NCI-H2227 (cell line): ENCODE data around the gene PRIM2.
"Not testable (repeated sequence)": the region's sequence is repeated elsewhere in the genome, so short reads cannot be mapped to it uniquely, and the experiment has no call there.

ENCODE experiments used
- DNase-seq: peaks from one replicate; lab custom pipeline; 2025; ENCODE audit not compliant: unreplicated experiment; lab: John Stamatoyannopoulos, UW

The PRIM2 gene, protein sequence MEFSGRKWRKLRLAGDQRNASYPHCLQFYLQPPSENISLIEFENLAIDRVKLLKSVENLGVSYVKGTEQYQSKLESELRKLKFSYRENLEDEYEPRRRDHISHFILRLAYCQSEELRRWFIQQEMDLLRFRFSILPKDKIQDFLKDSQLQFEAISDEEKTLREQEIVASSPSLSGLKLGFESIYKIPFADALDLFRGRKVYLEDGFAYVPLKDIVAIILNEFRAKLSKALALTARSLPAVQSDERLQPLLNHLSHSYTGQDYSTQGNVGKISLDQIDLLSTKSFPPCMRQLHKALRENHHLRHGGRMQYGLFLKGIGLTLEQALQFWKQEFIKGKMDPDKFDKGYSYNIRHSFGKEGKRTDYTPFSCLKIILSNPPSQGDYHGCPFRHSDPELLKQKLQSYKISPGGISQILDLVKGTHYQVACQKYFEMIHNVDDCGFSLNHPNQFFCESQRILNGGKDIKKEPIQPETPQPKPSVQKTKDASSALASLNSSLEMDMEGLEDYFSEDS

DNA sequence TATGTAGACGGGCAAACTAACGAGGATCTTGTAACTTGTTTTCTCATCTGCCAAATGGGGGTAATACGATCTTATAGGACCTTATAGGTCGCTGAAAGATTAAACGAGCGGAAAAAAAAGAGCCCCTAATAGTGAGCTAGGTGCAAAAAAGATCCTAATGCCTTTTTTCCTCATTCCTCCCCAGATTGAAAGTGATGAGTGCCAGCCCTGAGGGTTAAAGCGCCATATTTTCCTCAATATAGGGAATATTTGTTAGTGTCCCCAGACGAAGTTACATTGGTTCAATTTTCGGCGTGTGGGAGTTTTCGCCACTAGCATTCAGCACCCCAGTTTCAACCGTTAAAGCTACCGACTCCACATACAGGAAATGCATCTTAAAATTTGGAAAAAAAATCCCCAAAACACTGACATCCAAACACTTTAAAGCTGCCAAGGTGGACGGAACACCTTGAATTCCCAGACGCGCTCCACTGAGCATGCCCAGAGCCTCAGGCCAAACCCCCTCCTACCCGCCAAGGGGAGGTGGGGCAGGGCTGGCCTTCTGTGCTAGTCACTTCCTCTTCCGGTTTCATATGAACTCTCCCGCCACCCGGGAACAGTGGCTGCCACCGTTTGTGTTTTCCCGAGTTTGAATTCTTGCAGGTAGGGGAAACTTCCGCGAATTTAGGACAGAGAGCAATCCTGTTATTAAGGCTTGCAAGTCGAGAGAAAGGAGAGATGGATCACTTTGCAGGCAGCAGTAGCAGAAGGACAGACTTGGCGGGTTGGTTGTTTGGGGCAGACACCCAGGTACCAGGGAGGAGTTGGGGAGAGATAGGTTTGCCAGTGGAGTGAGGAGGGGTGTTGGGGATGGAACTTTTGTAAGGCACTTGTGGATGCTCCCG, at the start of gene PRIM2:
Gene PRIM2, plus strand, starts transcription at position 571 of the 884 bp plus-strand sequence. CDS start 816 bp downstream, outside the sequence.
- peak; percentile 79 for DNase-seq

DNA sequence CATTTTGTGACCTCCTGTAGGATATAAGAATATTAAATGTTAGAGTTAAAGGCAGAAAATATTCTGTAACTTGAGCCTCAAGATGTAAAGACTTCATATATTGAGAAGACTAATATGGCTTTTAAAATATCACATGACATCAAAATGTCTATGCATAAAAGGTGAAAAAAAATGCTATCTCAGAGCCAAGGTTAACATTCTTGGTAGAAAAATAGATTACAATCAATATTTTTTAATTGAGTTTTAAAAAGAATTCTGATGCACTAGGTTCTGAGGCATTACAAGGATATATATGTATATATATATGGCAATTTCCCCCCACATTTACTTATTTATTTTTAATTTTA, 49.2 kb upstream of the PRIM2 start:
- DNase-seq, result no peak

DNA sequence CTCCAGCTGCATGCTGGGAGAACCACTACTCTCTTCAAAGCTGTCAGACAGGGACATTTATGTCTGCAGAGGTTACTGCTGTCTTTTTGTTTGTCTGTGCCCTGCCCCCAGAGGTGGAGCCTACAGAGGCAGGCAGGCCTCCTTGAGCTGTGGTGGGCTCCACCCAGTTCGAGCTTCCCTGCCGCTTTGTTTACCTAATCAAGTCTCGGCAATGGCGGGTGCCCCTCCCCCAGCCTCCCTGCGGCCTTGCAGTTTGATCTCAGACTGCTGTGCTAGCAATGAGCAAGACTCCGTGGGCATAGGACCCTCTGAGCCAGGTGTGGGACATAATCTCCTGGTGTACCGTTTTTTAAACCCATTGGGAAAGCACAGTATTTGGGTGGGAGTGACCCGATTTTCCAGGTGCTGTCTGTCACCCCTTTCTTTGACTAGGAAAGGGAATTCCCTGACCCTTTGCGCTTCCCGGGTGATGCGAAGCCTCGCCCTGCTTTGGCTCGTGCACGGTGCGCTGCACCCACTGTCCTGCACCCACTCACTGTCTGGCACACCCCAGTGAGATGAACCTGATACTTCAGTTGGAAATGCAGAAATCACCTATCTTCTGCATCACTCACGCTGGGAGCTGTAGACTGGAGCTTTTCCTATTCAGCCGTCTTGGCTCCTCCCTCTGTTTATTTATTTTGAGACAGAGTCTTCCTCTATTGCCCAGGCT, 43.2 kb upstream of the PRIM2 start:
- not testable (repeated sequence) for DNase-seq

DNA sequence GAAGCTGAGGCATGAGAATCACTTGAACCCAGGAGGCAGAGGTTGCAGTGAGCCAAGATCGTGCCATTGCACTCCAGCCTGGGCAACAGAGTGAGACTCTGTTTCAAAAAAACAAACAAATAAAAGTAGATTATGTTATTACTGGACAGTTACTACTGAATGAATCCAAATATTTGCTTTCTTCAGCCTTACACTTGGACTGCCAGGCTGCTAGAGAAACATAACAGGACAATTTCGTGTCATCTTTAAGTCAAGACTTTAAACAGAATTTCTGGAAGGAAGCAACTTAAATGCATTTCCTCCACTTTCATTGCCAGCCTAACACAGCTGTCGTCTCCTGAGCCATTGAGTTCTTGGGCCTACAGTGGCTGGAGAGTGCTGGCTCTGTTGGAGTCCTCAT, 42.0 kb upstream of the PRIM2 start:
- no peak for DNase-seq

DNA sequence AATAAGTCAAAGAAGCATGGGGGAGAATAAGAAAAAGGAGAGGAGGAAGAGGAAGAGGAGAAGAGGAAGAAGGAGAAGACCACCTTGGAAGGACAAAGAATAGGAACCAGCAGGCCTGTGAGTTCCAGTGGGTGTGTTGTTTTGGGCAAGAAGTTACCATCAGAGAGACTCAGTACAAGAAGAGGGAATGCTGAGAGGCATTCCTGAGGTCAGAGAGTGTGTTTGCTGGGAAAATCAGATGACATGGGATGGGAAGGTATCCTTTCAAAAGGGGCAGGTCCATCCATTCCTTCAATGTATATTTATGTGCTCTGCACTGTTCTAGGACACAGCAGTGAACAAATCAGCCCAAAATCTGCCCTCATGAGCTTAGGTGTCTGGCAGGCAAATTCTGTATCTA, 40.5 kb upstream of the PRIM2 start:
- no peak for DNase-seq

DNA sequence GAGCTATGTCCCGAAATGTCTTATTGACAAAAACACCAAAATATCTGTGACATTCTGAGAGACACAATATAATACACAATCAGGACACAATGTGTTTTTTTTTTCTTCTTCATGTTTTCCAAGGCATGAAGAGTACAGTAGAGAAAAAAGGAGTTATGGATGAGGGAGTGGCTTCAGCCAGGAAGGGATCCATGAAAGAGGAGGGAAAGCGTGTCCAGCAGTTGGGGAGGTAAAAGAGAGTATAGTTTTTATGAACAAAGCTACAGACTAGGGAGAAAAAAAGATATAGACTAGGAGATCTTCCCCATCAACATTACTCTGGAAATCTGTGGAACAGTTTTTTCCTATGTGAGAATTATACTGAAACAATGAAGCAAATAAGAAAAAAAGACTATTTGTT, 38.9 kb upstream of the PRIM2 start:
- no peak for DNase-seq

DNA sequence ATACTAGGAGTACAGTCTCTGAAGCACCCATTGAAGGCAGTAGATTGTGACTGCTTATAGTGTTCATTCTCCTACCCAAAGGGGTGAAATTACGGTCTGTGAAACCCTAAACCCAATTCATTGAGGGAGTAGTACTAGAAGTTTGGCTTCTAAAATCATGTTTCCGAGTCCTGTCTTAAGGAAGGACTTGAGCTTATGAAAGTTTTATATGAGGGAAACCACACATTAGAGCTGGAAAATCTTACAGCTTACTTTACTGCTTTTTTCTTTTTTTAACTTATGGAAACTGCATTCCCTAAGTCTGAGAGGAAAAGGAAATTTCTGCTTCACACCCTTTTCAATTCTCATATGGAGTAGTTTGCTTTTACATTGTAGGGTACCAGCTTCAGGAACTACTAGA, 38.4 kb upstream of the PRIM2 start:
- no peak for DNase-seq

DNA sequence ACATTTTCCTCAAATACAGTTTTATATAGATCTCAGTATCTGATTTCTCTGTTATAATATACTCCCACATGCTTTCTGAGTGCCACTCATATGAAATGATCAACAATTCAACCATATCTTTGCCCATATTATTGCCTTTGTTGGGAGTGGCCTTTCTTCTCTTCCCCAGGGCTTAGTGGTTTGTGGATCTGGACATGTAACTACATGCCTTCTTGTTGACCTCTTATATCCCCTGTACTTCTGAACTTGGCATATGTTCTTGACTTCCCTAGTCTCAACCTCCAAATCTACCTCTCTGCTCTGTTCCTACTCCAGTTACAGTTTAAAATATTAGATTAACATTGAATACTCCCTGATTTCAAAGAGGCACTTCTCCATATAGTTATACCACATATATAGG, 34.3 kb upstream of the PRIM2 start:
- no peak for DNase-seq

DNA sequence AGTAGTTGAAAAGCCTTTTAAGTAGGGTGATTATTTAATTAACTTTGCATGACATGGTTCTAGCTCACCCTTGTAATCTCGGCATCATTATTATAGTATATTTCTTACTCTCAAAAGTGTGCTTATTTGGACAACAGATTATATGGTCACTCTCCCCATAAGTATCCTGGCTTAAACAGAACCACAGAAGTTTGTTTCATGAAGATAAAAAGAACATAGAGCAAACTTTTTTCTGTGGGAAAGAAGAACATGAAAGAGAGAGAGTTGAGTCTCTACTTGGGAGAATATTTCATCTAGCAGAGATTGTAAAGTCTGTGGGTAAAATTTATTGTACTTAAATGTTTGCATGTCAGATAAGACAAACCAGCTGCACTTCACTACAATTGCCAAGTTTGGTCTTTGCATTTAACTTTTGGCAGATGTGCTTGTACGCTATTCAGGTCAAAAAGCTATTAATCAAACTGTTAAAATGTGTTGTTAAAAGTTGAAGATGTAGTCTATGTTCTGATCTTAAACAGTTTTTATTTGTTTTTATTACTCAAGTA, 33.4 kb upstream of the PRIM2 start:
- DNase-seq, result no peak

DNA sequence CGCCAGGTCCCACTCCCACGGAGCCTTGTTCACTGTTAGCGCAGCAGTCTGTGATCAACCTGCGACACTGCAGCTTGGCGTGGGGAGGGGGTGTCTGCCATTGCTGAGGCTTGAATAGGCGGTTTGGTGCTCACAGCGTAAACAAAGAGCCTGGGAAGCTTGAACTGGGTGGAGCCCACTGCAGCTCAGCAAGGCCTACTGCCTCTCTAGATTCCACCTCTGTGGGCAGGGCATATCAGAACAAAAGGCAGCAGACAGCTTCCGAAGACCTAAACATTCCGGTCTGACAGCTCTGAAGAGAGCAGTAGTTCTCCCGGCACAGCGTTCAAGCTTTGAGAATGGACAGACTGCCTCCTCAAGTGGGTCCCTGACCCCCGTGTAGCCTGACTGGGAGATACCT, 29.3 kb upstream of the PRIM2 start:
- DNase-seq, result not testable (repeated sequence)

DNA sequence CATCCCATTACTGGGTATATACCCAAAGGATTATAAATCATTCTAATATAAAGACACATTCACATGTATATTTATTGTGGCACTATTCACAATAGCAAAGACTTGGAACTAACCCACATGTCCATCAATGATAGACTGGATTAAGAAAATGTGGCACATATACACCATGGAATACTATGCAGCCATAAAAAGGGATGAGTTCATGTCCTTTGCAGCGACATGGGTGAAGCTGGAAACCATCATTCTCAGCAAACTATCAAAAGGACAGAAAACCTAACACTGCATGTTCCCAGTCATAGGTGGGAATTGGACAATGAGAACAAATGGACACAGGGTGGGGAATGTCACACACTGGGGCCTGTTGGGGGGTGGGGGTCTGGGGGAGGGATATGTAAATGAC, 24.0 kb upstream of the PRIM2 start:
- not testable (repeated sequence) for DNase-seq

DNA sequence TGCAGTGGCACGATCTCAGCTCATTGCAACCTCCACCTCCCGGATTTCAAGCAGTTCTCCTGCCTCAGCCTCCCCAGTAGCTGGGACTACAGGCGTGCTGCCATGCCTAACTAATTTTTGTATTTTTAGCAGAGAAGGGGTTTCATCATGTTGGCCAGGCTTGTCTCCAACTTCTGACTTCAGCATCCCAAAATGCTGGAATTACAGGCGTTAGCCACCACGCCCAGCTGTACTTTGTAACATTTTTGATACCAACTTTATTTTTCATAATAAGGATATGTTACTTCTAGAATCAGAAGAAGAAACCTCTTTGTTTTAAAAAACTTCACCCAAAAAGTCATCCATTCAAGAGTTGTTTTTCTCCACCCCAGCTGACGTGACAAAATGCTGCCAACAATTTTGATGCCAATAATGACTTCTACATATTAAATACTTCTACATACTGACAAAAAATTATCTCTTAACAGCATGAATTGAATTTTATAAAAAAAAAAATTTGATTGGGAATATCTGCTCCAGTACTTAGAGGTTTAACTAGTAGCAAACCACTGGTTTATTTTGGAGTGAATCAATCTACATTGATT, 22.5 kb upstream of the PRIM2 start:
- no peak for DNase-seq

DNA sequence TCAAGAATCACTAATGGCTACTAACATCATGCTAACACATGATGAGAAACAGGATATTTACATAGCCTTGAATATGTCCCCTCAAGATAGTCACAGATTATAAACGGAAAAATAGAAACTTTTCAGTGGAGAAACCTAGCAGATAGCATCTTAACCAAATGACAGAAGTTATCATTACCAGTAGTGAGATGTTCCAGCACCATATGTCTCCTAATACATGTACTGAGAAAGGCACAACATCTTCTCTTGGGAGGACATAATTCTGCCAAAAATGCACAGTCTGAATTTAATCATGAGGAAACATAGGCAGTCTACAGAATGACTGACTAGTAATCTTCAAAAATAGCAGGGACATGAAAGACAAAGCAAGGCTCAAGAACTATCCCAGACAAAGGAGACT, 19.9 kb upstream of the PRIM2 start:
- no peak for DNase-seq

DNA sequence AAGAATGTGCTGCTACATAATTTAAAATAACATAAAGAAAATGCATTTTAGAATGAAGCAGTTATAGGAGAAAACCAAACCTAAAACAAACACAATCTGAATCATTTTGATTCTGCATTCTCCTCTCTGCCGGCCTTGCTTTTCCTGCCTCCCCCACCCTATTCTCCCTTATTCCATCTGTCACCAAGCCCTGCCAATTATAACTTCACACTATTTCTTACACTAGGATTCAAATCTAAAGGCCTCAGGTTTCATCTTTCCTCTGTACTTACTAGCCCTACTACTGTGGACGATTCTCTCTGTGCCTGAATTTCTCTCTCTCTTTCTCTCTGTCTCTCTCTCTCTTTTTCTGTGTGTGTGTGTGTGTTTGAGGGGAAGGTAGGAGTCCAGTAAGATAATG, 18.7 kb upstream of the PRIM2 start:
- no peak for DNase-seq

DNA sequence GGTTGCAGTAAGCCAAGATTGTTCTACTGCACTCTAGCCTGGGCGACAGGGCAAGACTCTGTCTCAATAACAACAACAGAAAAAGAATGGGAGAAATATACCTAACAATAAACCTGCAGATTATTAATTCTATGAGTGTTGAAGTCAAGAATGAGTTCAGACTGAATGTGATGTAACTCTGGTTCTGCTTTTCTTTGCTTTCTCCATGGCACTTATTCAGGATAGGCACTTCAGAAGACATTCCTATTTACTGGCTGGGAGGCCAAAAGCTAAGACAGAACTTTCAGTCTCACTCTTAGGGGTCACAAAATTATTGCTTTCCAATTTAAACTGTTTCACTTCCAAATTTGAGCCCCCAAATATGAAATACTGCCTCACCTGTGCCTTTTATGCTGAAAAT, 15.7 kb upstream of the PRIM2 start:
- DNase-seq, result no peak

DNA sequence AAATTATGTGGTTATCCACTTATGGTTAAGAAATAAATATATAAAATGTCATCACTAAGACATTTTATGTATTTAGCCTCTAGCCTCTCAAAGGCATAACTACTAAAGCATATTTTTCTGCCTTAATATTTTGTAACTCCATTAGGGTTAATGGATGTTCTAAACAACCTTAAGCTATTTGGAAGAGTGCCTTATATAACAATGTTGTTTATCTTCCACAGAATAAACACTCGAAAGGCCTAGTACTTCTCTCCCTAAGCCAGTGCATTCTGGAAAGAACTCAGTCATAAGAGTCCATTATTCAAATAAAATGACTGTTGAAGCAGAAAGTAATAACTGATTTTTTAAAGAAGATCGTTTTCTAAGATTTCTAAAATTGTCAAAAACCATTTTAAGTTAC, 15.0 kb upstream of the PRIM2 start:
- no peak for DNase-seq

DNA sequence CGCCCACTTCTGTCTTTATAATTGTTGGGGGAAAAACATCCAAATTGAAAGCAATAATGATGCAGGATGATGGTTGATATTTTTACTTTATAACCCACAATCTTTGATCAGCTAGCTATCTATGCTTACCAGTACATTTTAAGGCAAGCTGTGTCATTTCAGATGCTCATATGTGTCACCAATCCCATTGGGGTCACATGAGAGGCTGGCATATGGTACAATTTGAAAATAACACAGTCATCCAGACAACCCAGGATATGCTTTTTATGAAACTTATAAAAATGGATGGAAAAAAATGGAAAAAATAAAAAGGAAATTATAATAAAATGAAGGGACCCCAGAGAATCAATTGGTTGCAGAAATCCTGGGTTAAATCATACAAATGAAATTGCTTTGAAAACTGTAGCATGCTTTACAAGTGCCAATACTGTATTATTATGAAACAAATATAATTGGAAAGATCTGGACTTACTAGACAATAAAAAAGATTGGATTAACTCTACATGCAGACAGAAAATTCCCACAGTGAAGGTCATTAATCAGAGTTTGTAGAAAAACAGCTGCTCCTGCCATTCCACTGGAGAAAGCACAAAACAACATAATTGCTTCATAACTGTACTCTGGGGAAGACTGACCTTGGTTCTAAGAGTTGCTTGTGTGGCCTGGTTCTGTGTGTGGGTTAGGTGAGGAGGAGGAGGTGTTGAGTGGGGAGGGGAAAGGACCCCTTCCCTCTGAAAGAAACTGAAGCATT, 13.3 kb upstream of the PRIM2 start:
- no peak for DNase-seq

DNA sequence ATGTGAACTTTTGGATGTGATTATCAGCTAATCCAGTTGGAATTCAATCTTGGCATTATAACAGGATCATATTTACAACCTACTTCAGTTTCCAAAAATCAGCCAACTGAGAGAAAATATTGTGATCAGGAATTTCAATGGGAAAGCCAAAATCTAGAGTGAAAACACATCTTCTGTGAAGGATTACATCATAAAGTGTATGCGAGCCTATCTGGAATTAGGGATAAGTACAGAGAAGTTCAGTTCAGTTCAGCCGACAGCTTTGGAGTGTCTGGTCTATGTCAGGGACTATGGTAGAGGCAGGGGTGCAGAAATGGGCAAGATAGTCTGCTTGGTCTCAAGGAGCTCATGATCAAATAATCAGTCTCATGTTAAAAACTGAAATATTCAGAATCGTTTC, 12.3 kb upstream of the PRIM2 start:
- no peak for DNase-seq

DNA sequence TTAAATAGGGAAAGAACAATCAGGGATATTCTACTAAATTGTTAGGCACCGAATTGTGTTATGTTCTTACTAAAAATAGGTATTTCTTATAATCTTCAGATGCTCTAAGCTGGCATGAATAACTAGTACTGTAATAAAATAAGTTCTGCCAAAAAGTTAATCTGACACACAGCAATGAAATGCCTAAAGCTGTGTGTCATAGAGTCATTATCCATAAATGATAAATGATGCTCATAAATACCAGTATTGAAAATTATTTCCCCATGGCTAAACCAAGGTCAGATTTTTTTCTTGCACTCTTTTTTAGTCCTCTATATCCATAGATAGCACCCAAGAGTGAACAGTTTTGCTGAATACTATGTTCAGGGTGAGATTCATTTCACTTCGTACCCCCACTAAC, 11.7 kb upstream of the PRIM2 start:
- DNase-seq, result no peak

DNA sequence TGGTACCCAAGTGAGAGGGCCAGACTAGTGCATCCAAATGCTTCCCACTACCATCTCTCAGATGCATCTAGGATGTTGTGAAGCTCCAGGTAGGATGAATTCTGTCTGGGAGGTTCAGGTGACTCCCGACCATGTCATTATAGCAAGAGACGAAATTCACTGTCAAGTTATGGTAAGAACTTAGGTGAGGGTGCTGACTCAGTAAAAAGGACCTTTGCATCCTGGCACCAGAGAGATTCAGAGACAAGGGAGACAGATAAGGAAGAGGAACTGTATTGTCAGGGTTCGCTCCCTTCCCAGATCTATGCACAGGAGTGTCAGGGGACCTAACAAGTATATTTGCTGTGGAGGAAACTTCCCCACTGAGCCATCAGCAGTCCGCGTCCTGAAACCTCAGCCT, 11.2 kb upstream of the PRIM2 start:
- DNase-seq, result no peak
